Stimulated activated CD8-positive, alpha-beta memory T cell treated with anti-CD3 and anti-CD28 coated beads, Interleukin-15, amount 100 ng/mL, for 24 hours (primary cell): ENCODE data around the gene SMARCC1.

Experiments used
- DNase-seq: peaks from one replicate; pipeline ENCODE4 v3.0.0-alpha.2; 2020; ENCODE audit warnings: low read depth

Gene SMARCC1

GRCh38 chr3:47541583-47542108 is 240.0 kb downstream of the SMARCC1 start:
- no peak for DNase-seq

DNA sequence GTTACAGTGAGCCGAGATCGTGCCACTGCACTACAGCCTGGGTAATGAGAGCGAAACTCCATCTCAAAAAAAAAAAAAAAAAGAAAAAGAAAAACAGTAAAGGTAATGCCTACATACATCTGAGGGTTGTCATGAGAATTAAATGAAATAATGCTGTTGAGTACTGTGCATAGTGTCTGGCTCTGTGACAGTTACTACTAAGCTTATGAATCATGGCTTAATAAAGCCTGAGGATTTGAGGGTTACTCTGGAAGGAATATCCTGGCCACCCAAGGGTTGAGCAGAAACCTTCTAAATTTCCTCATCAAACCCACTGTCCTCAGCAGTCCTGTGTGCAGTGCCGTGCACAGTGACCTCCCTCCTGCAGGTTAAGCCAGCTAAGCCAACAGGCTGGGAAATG is 241.4 kb downstream of the SMARCC1 start:
- DNase-seq: no peak

DNA sequence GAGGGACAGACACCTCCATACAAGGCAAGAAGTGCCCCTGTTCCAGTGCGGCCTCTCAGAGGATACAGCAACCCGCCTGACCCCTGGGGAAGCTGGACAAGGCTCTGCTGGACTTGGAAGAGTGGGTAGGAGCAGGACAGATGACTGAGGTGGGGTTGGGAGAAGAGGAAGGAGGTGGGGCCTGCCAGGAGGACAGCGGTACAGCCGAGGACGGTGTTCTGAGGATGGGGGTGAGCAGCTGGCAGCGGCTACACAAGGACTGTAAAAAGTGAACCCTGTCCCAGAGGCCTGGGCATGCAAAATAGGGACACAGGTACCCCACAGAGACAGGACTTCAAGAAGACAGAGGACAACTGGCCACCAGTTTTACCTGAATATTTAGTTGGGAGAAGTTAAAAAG is 244.7 kb downstream of the SMARCC1 start:
- DNase-seq: no peak

DNA sequence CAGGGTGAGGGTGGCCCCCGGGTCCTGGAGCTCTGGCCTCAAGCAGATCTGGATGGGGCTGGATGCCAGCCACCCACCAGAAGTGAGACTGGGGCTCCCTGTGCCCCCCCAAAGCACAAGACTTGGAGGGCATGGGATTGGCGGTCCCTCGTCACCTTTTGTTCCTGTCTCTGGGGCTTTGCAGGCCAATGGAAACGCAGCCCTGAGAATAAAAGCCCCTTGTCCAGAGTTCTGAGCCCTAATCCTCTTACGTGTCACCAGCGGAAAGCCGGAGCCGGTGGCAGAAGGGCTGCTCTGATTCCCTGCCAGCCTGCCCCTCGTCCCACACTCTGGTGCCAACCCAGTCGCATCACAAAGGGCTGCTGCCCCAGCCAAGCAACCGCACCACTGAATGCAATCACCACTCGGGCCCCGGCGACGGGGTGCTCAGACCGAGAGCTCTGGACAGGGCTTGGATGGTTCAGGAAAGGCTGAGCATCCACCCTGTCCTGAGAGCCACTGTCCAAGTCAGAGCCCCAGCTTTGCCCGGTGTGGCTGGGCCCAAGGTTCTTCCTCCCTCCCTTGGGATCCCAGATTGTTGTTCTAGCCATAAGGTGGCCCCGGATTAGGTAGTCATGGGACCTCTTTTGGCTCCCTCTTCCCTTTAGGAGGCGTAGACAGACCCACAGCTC is 245.3 kb downstream of the SMARCC1 start:
- no peak for DNase-seq
